IPS-20b (cell line): ENCODE data around the gene ZWILCH.

ENCODE experiments used
- H3K27ac ChIP-seq: one replicate; pipeline ENCODE4 v1.5.1; 2013; ENCODE audit warnings: low read length
- H3K27me3 ChIP-seq: 2 replicates; pipeline ENCODE4 v1.6.1; 2013; ENCODE audit warnings: mild to moderate bottlenecking, low read length, inconsistent platforms; ENCODE audit not compliant: insufficient read depth
- H3K36me3 ChIP-seq: 2 replicates; pipeline ENCODE4 v1.6.1; 2013; ENCODE audit warnings: low read depth, mild to moderate bottlenecking, inconsistent platforms, low read length, moderate library complexity; ENCODE audit not compliant: insufficient read depth
- H3K4me1 ChIP-seq: 2 replicates; pipeline ENCODE4 v1.6.1; 2013; ENCODE audit warnings: mild to moderate bottlenecking, control low read depth, inconsistent platforms, low read length, moderate library complexity; ENCODE audit not compliant: insufficient read depth
- H3K4me3 ChIP-seq: 2 replicates; pipeline ENCODE4 v1.5.1; 2013; ENCODE audit warnings: mild to moderate bottlenecking, low read length, inconsistent platforms
- H3K9ac ChIP-seq: 2 replicates; pipeline ENCODE4 v1.6.1; 2013; ENCODE audit warnings: low read depth, mild to moderate bottlenecking, inconsistent platforms, low read length, moderate library complexity
- H3K9me3 ChIP-seq: 2 replicates; pipeline ENCODE4 v1.6.1; 2013; ENCODE audit warnings: mild to moderate bottlenecking, low read depth, low read length, inconsistent platforms; ENCODE audit not compliant: insufficient read depth

ZWILCH gene

GRCh38 chr15:66563126-66563525 lies 58.0 kb downstream of the ZWILCH start:
- Histone ChIP-seq H3K27me3 (no peaks in the 10 kb centered on the region), H3K9ac (no peak overlapping the region), H3K27ac (no peak overlapping the region), H3K9me3 (no peaks in the 10 kb centered on the region), H3K4me1 (peaks cover 20% of the 10 kb centered on the region), H3K36me3 (no peaks in the 10 kb centered on the region), H3K4me3 (no peak overlapping the region)

- H3K4me1 ChIP-seq: peaks cover 20% of the 10 kb centered on the region
- no peaks in the 10 kb centered on the region for H3K27me3 ChIP-seq
- H3K9me3 ChIP-seq: no peaks in the 10 kb centered on the region
- no peaks in the 10 kb centered on the region for H3K36me3 ChIP-seq
- no peak overlapping the region for H3K27ac ChIP-seq
- H3K4me3 ChIP-seq: no peak overlapping the region
- H3K9ac ChIP-seq: no peak overlapping the region
These were observed 58.5 kb downstream of the ZWILCH start for GRCh38 chr15:66563566-66564110.

GRCh38 chr15:66564136-66565041 lies 59.3 kb downstream of the ZWILCH start:
- Histone ChIP-seq H3K9me3 (no peaks in the 10 kb centered on the region), H3K36me3 (no peaks in the 10 kb centered on the region), H3K4me1 (peaks cover 20% of the 10 kb centered on the region), H3K9ac (peak overlapping the region; percentile 71; the same call in 1 of the 2 replicates), H3K27me3 (no peaks in the 10 kb centered on the region), H3K4me3 (no peak overlapping the region), H3K27ac (no peak overlapping the region)

- Histone ChIP-seq H3K4me3 (peak overlapping the region; percentile 61; the same call in 1 of the 2 replicates), H3K27me3 (no peaks in the 10 kb centered on the region), H3K36me3 (no peaks in the 10 kb centered on the region), H3K4me1 (peaks cover 20% of the 10 kb centered on the region), H3K9me3 (no peaks in the 10 kb centered on the region), H3K9ac (peak overlapping the region; percentile 71; the same call in 1 of the 2 replicates), H3K27ac (peak overlapping the region; percentile 28)
These were observed 60.1 kb downstream of the ZWILCH start for GRCh38 chr15:66565141-66565641.

- H3K36me3 ChIP-seq: no peaks in the 10 kb centered on the region
- H3K4me3 ChIP-seq: peak within 1 kb of the TSS; percentile 61; the same call in 1 of the 2 replicates
- H3K4me1 ChIP-seq: peaks cover 20% of the 10 kb centered on the region
- no peaks in the 10 kb centered on the region for H3K27me3 ChIP-seq
- peak within 1 kb of the TSS; percentile 71; the same call in 1 of the 2 replicates for H3K9ac ChIP-seq
- H3K27ac ChIP-seq: peak within 1 kb of the TSS; percentile 28
- no peaks in the 10 kb centered on the region for H3K9me3 ChIP-seq
These were observed 60.6 kb downstream of the ZWILCH start, which contains the start of gene LCTL for GRCh38 chr15:66565741-66566144. LCTL (minus strand) TSS chr15:66565998; CDS start chr15:66565365, 633 bp downstream.

- H3K4me1 ChIP-seq: peaks cover 20% of the 10 kb centered on the region
- no peak overlapping the region for H3K9ac ChIP-seq
- no peaks in the 10 kb centered on the region for H3K27me3 ChIP-seq
- H3K4me3 ChIP-seq: no peak overlapping the region
- no peak overlapping the region for H3K27ac ChIP-seq
- no peaks in the 10 kb centered on the region for H3K36me3 ChIP-seq
- no peaks in the 10 kb centered on the region for H3K9me3 ChIP-seq
These were observed 61.9 kb downstream of the ZWILCH start for GRCh38 chr15:66566963-66567531.

- Histone ChIP-seq H3K27ac (no peak overlapping the region), H3K9me3 (no peaks in the 10 kb centered on the region), H3K36me3 (no peaks in the 10 kb centered on the region), H3K27me3 (no peaks in the 10 kb centered on the region), H3K4me3 (no peak overlapping the region), H3K9ac (no peak overlapping the region), H3K4me1 (peaks cover 20% of the 10 kb centered on the region)
These were observed 62.8 kb downstream of the ZWILCH start for GRCh38 chr15:66567897-66568296.

GRCh38 chr15:66569461-66570137 lies 64.5 kb downstream of the ZWILCH start:
- Histone ChIP-seq H3K4me3 (no peak overlapping the region), H3K9me3 (no peaks in the 10 kb centered on the region), H3K27ac (no peak overlapping the region), H3K36me3 (no peaks in the 10 kb centered on the region), H3K4me1 (peaks cover 17% of the 10 kb centered on the region), H3K27me3 (no peaks in the 10 kb centered on the region), H3K9ac (no peak overlapping the region)

- Histone ChIP-seq H3K4me3 (no peak overlapping the region), H3K9me3 (no peaks in the 10 kb centered on the region), H3K27ac (no peak overlapping the region), H3K27me3 (no peaks in the 10 kb centered on the region), H3K36me3 (no peaks in the 10 kb centered on the region), H3K4me1 (peaks cover 10% of the 10 kb centered on the region), H3K9ac (no peak overlapping the region)
These were observed 65.2 kb downstream of the ZWILCH start for GRCh38 chr15:66570327-66570726.

- Histone ChIP-seq H3K9ac (no peak overlapping the region), H3K27me3 (no peaks in the 10 kb centered on the region), H3K9me3 (no peaks in the 10 kb centered on the region), H3K36me3 (no peaks in the 10 kb centered on the region), H3K27ac (no peak overlapping the region), H3K4me1 (peaks cover 6% of the 10 kb centered on the region), H3K4me3 (no peak overlapping the region)
These were observed 65.8 kb downstream of the ZWILCH start for GRCh38 chr15:66570842-66571478.

GRCh38 chr15:66572146-66572545 lies 67.0 kb downstream of the ZWILCH start:
- no peak overlapping the region for H3K9ac ChIP-seq
- no peaks in the 10 kb centered on the region for H3K9me3 ChIP-seq
- H3K27ac ChIP-seq: no peak overlapping the region
- H3K4me1 ChIP-seq: no peaks in the 10 kb centered on the region
- H3K27me3 ChIP-seq: no peaks in the 10 kb centered on the region
- H3K4me3 ChIP-seq: no peak overlapping the region
- no peaks in the 10 kb centered on the region for H3K36me3 ChIP-seq
